Peyer's patch (tissue), 4 donors: ENCODE results near the gene DNM3. TPM values are rescaled to one million over a fixed set of nuclear protein-coding genes. Genes with fewer than 3 reads are reported as not detected.

Experiments
- DNase-seq, 3 donors: peaks; one replicate each; pipeline ENCODE4 v3.0.0-alpha.2; 2017 to 2019
- H3K27ac ChIP-seq, 4 donors: fragments of 200-600 bp; sonication (generic); one replicate each; pipeline ENCODE4 v1.5.1; 2016 to 2019
- H3K27me3 ChIP-seq, 2 donors: fragments of 200-600 bp; sonication (generic); one replicate each; pipeline ENCODE4 v1.5.1; 2019
- H3K36me3 ChIP-seq, 3 donors: fragments of 200-600 bp; sonication (generic); one replicate each; pipeline ENCODE4 v1.5.1; 2016 to 2019
- H3K4me1 ChIP-seq, 4 donors: fragments of 200-600 bp; sonication (generic); one replicate each; pipeline ENCODE4 v1.5.1; 2016 to 2019
- H3K4me3 ChIP-seq, 4 donors: fragments of 200-600 bp; sonication (generic); 1 replicate in 3 of 4; 2 replicates in 1 of 4; pipeline ENCODE4 v1.5.1; 2016 to 2019; ENCODE audit warnings: mild to moderate bottlenecking in 1 of 4
- H3K9me3 ChIP-seq, 4 donors: fragments of 200-600 bp; sonication (generic); one replicate each; pipeline ENCODE4 v1.5.1; 2016 to 2019; ENCODE audit warnings: mild to moderate bottlenecking in 1 of 4
- CTCF ChIP-seq, 6 experiments: fragments of 450-650 bp in 4 of 6; fragments of 200-600 bp in 2 of 6; sonication (generic) in 1 of 6; IDR thresholded peaks; one replicate each; pipeline ENCODE4 v1.5.1; 2017 to 2019; ENCODE audit warnings: antibody characterized with exemption in 6 of 6, mild to moderate bottlenecking in 3 of 6, moderate library complexity in 1 of 6
- POLR2A ChIP-seq, 2 donors: fragments of 450-650 bp; IDR thresholded peaks; one replicate each; pipeline ENCODE4 v1.5.1; 2017; ENCODE audit warnings: antibody characterized with exemption in 2 of 2, mild to moderate bottlenecking in 2 of 2, moderate library complexity in 2 of 2
- total RNA-seq, 4 donors: library from RNA; depleted of rRNA; stranded (reverse); fragments of >200 nt; gene quantifications; one replicate each; pipeline ENCODE4 v1.1.0, GENCODE V29; 2016

DNM3 gene
- total RNA-seq, 4 donors from 2014 or later, result 1.4 to 11.6 (median 2.0) TPM

- TF ChIP-seq POLR2A (IDR thresholded peaks at IDR 0.05) (no peak), CTCF (IDR thresholded peaks at IDR 0.05) (no peak)
- Histone ChIP-seq H3K36me3 (no peaks in the 10 kb centered on the region), H3K9me3 (peaks cover 0 to 5% (median 0%) of the 10 kb centered on the region in 4 donors), H3K27ac (no peak overlapping the region), H3K4me1 (no peaks in the 10 kb centered on the region), H3K27me3 (no peaks in the 10 kb centered on the region), H3K4me3 (no peak overlapping the region)
- DNase-seq, result no peak
Measured at GRCh38 chr1:171835891-171836290, 5.4 kb upstream of the DNM3 start.

DNA sequence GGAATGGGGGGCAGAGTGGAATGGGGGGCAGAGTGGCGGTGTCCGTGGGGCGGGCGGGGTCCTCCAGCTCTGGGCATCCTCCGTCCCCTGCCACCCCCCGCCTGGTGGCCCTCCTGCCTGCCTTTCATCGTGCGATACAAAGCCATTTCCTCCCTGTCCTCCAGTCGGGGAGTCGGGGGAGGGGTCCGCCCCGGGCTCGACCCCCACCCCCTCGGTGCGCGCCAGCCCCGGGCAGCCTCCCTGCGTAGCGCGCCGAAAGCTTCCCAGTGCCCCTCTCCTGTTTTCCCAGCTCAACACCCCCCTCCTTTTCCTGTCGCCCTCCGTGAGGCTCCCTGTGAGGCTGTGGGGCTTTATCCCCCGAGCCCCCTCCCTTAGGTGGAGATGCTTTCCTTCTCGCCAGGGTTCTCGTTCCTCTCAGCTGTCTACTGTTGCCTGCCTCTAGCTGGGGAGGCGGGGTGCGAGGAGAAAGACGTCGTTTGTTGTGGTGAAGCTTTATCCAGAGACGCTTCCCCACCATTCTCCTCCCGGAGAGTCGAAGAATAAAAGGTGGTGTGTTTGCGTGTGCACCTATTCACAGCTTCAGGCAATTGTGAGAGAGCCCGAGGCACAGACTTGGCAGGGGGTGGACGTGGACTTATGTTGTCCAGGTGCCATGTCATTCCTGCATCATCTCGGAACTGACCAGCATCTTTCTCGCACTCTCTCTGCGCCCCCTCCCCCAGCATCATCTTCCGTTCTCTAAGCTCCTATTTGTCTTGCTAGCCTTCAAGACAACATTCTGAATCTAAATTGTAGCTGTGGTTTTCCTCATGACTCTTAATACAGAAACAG, 848 bp downstream of the DNM3 start:
- peak overlapping the region in 2 of 4 donors; percentile 53 to 63 for H3K27ac ChIP-seq
- peaks cover 0 to 11% (median 4%) of the 10 kb centered on the region in 4 donors for H3K4me1 ChIP-seq
- peaks cover 0 to 6% (median 0%) of the 10 kb centered on the region in 4 donors for H3K9me3 ChIP-seq
- TF ChIP-seq CTCF (IDR thresholded peaks at IDR 0.05), result no peak
- TF ChIP-seq POLR2A (IDR thresholded peaks at IDR 0.05), result no peak
- H3K27me3 ChIP-seq, result peaks cover 0 to 7% of the 10 kb centered on the region in 2 donors
- peak overlapping the region; percentile 48 to 76 (median 70) for H3K4me3 ChIP-seq
- H3K36me3 ChIP-seq, result no peaks in the 10 kb centered on the region
- peak in 2 of 3 donors; percentile 25 to 45 for DNase-seq

DNA sequence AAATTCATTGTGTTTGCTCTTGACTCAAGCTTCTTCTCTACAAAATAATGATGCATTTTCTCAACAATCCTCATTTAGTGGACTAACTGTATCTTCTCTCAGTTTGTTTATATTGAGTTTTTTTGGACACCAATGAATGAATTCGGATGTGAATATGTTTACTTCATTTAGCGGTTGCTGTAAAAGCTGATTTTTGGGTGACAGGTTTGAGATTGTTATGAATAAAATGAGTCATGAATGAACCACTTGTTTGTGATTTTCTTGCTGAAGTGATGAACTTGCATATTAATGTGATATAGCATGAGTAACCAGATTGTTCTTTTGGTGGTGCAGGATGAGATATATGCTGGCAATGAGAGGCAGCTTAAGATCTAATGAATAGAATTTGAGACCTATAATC, 3.1 kb downstream of the DNM3 start:
- no peak overlapping the region for H3K27ac ChIP-seq
- no peak overlapping the region for H3K4me3 ChIP-seq
- no peak for DNase-seq
- H3K36me3 ChIP-seq, result no peaks in the 10 kb centered on the region
- TF ChIP-seq POLR2A (IDR thresholded peaks at IDR 0.05), result no peak
- no peak for TF ChIP-seq CTCF (IDR thresholded peaks at IDR 0.05)
- peaks cover 0 to 6% (median 0%) of the 10 kb centered on the region in 4 donors for H3K9me3 ChIP-seq
- peaks cover 0 to 7% of the 10 kb centered on the region in 2 donors for H3K27me3 ChIP-seq
- peaks cover 0 to 11% (median 4%) of the 10 kb centered on the region in 4 donors for H3K4me1 ChIP-seq

DNA sequence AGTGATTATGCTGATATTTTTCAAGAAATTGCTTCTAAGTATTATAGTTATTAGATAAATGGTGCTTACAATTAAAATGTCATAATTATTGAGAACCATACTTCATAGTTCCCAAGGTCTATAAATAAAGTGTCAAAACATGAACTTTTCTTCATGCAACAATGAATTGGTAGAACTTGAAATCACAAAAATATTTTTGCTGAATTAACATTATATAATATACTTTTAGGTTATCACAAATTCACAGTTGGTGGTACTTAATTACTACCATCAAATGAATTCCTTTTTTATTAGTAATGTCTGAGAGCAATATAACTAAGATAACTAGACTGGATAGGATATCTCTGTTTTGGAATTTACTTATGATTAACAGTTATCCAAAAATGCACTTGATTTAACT, 4.7 kb downstream of the DNM3 start:
- no peak for DNase-seq
- Histone ChIP-seq H3K9me3 (no peaks in the 10 kb centered on the region), H3K4me3 (no peak overlapping the region), H3K36me3 (no peaks in the 10 kb centered on the region), H3K27me3 (peaks cover 0 to 7% of the 10 kb centered on the region in 2 donors), H3K27ac (no peak overlapping the region), H3K4me1 (peaks cover 0 to 11% (median 4%) of the 10 kb centered on the region in 4 donors)
- TF ChIP-seq CTCF (IDR thresholded peaks at IDR 0.05) (no peak), POLR2A (IDR thresholded peaks at IDR 0.05) (no peak)

DNA sequence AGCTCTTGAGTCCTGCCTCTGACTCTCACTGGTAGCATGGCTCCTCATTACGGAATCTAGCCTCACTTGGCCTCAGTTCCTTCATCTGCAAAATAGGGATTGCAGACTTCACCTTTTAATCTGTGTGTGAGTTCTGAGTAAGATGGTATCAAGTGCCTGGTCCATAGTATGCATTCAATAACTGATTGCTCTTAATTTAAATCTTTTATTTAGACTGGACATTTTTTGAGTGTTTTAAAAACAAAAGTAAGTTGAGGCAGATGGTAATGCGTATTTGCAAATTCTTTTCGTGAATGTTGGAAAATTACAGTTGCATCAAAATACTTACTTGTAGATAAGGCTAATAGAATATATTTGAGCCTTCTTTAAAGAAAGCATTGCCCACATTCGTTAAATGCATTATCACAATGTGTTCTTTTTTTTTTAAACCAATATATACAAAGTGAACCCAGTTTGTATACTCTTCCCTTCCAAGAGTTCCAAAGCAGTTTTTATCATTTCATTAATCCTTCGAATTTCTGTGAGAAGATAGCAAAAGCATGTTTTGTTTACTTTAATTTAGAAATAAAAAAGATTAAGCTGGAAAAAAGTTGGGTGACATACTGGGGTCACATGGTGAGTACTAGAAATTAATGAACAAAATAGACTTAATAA, 8.1 kb downstream of the DNM3 start:
- H3K9me3 ChIP-seq, result no peaks in the 10 kb centered on the region
- H3K27ac ChIP-seq, result no peak overlapping the region
- DNase-seq, result no peak
- TF ChIP-seq POLR2A (IDR thresholded peaks at IDR 0.05) (no peak), CTCF (IDR thresholded peaks at IDR 0.05) (no peak)
- H3K4me1 ChIP-seq, result no peaks in the 10 kb centered on the region
- no peaks in the 10 kb centered on the region for H3K36me3 ChIP-seq
- no peaks in the 10 kb centered on the region for H3K27me3 ChIP-seq
- H3K4me3 ChIP-seq, result no peak overlapping the region
